ENCODE data around the gene THAP11.

The THAP11 gene

GRCh38 chr16:67885976-67886375 is 43.9 kb downstream of the THAP11 start:
- DNase-seq = no peak

- DNase-seq = no peak
Observed at GRCh38 chr16:67886387-67886786, 44.3 kb downstream of the THAP11 start.

DNA sequence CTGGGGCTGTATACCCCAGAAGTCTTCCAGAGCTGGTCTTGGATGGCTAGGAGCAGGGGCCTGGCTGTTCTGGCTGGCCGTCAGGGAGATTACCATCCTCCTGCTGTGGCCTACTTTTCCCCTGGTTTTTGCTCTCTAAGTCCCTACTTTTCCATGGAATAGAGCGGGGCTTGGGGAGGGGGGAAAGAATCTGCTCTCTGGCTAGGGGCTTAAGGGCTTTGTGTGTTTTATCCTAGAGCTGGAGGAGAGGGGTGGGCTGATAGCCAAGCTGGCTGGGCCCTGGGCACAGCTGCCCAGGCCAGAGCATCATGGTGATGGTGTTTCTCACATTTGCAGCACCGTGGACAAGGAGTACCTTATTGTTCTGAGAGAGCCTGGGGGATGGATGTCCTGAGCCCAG is 46.2 kb downstream of the THAP11 start:
- DNase-seq = no peak

DNA sequence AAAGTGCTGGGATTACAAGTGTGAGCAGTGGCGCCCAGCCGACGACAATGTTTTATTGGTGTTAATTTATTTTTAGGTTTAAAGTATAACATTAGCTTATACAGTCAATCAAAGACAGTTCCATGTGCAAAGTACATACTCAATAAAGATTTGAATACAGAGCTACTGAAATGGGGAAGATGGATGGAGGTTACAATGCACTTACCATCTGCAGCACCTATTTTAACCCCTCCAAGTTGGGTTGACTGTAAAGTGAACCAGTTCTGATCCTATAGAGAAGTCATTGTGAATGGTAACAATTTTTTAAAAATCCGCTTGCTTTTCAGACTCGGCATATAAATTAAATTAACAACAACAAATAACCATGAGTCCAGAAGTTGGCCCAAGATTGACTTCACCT is 50.3 kb downstream of the THAP11 start:
- DNase-seq = no peak

DNA sequence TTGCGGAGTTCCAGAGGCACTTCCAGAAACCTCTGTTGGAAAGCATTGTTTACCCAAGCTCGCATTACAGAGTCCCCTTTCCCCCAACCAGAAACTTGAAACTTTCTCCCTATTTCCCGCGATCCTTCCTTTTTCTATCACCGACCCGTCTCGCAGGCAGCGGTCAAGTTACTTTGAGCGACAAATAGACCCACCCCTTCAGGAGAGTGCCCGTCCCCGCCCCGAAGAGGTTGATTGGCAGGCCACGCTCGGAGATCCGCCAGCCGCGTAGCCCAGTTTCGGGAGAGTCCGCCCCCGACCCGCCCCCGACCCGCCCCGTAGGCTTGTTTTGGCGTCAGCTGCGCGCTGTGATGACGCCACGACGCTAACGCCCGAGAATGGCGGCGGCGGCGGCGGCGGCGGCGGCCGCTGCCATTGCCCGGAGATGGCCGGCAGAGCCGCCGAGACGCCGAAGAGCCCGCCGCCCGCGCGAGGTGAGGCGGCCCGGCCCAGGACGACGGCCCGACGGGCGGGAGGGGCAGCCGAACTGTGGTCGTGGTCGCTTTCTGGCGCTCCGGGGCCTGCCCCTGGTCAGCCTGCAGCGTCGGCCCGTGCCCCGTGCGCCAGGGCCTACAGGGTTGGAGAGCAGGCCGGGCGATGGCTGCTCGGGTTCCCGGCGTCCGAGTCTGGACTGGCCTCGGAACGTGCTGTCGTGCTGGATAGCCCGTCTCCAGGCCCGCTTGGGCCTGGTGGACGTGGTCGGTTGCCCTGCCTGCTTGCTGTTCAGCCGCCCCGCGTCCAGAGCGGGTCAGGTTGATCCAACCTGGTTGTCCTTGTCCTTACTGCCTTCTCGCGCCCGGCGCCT is 51.0 kb downstream of the THAP11 start, which contains the start of gene PSKH1:
Gene PSKH1, plus strand, starts transcription at position 356 of the 844 bp plus-strand sequence. CDS start 15,496 bp downstream, outside the sequence.
- peak; percentile 98 for DNase-seq

Measured in CD4-positive, alpha-beta T cell treated with Interleukin-6 for 4 hours (primary cell).